Endothelial cell of umbilical vein (primary cell): ENCODE measurements around the gene PCBD2. TPM values are rescaled to one million over a fixed set of nuclear protein-coding genes. Genes with fewer than 3 reads are reported as not detected.
"Not testable (repeated sequence)": the region's sequence is repeated elsewhere in the genome, so short reads cannot be mapped to it uniquely, and the experiment has no call there.

Source experiments
- BruUV-seq: library from RNA; stranded (reverse); fragments of 400-500 nt; replicated peaks from 2 replicates; lab custom pipeline; 2021; lab: Mats Ljungman, UMichigan
- CTCF ChIA-PET: fragments of 300-600, 350-600 bp; sonication (Branson Sonifier 250); formaldehyde crosslinking; loops from one replicate; lab custom pipeline; 2021; ENCODE audit warnings: antibody characterized with exemption, inconsistent platforms; lab: Charles Lee
- POLR2A ChIA-PET: fragments of 300-600, 350-600 bp; sonication (Branson Sonifier 250); formaldehyde crosslinking; loops from one replicate; lab custom pipeline; 2021; ENCODE audit warnings: antibody characterized with exemption, inconsistent platforms; lab: Charles Lee
- DNase-seq: peaks from one replicate; pipeline ENCODE4 v3.0.0-alpha.2; 2011; ENCODE audit warnings: low read depth, low spot score
- FAIRE-seq: peaks from 2 replicates; lab custom pipeline; 2011; peaks lifted over from hg19 to GRCh38; lab: Jason Lieb, UNC
- H2AFZ ChIP-seq: 2 replicates; pipeline ENCODE4 v1.6.0; 2012; ENCODE audit warnings: low read depth, low read length, control low read depth, inconsistent platforms
- H3K27ac ChIP-seq: 2 replicates; pipeline ENCODE4 v1.5.1; 2011; ENCODE audit warnings: low read depth, mild to moderate bottlenecking, control low read depth, low read length, moderate library complexity; ENCODE audit not compliant: insufficient read depth
- H3K27me3 ChIP-seq, 2 experiments: 2 replicates each; pipeline versions ENCODE4 v1.6.0 to v1.6.1; 2011; ENCODE audit warnings: low read length in 2 of 2, mixed read lengths in 1 of 2; ENCODE audit not compliant: control insufficient read depth in 2 of 2, insufficient read depth in 2 of 2
- H3K36me3 ChIP-seq, 2 experiments: 2 replicates in 1 of 2; 3 replicates in 1 of 2; pipeline ENCODE4 v1.5.1; 2011; ENCODE audit warnings: low read length in 2 of 2, mild to moderate bottlenecking in 1 of 2, moderate library complexity in 1 of 2; ENCODE audit not compliant: control insufficient read depth in 2 of 2, insufficient read depth in 2 of 2; ENCODE audit errors: extremely low read depth in 1 of 2
- H3K4me1 ChIP-seq: 3 replicates; pipeline ENCODE4 v1.5.1; 2011; ENCODE audit warnings: mild to moderate bottlenecking, low read length; ENCODE audit not compliant: control insufficient read depth, insufficient read depth; ENCODE audit errors: extremely low read depth
- H3K4me2 ChIP-seq: 2 replicates; pipeline ENCODE4 v1.6.1; 2011; ENCODE audit warnings: low read length, control low read depth, mixed read lengths; ENCODE audit not compliant: insufficient read depth
- H3K4me3 ChIP-seq, 3 experiments: fragments of 200-600 bp in 1 of 3; sonication (generic), shearing (Covaris generic) in 1 of 3; replicated peaks in 1 of 3; 2 replicates each; pipeline ENCODE4 v1.5.1; 2011 to 2016; ENCODE audit warnings: control low read depth in 3 of 3, low read length in 3 of 3, mild to moderate bottlenecking in 2 of 3, inconsistent platforms in 1 of 3, low read depth in 1 of 3, moderate library complexity in 1 of 3; ENCODE audit not compliant: insufficient read depth in 1 of 3
- H3K79me2 ChIP-seq: 2 replicates; pipeline ENCODE4 v1.6.0; 2012; ENCODE audit warnings: low read length, inconsistent platforms; ENCODE audit not compliant: control insufficient read depth, insufficient read depth
- H3K9ac ChIP-seq: replicated peaks from 2 replicates; pipeline ENCODE3; 2011; ENCODE audit warnings: low read length, control low read depth; ENCODE audit not compliant: insufficient read depth; ENCODE audit errors: extremely low read depth
- H3K9me1 ChIP-seq: replicated peaks from 3 replicates; pipeline ENCODE4 v1.6.0; 2011; ENCODE audit warnings: mild to moderate bottlenecking, low read length; ENCODE audit not compliant: control insufficient read depth, insufficient read depth; ENCODE audit errors: extremely low read depth
- H3K9me3 ChIP-seq: replicated peaks from 2 replicates; pipeline ENCODE4 v1.5.1; 2012; ENCODE audit warnings: low read length, inconsistent platforms; ENCODE audit not compliant: control insufficient read depth, insufficient read depth
- H4K20me1 ChIP-seq: replicated peaks from 2 replicates; pipeline ENCODE3; 2011; ENCODE audit warnings: mild to moderate bottlenecking, low read length; ENCODE audit not compliant: control insufficient read depth, insufficient read depth; ENCODE audit errors: extremely low read depth
- CTCF ChIP-seq, 2 donors: IDR thresholded peaks; 1 replicate in 1 of 2; 2 replicates in 1 of 2; pipeline ENCODE4 v1.5.1; 2011; ENCODE audit warnings: low read length in 2 of 2, mild to moderate bottlenecking in 2 of 2, moderate library complexity in 2 of 2, control low read depth in 1 of 2, inconsistent platforms in 1 of 2, low read depth in 1 of 2; ENCODE audit not compliant: insufficient read depth in 1 of 2; ENCODE audit errors: extremely low read depth in 1 of 2
- EZH2 ChIP-seq: IDR thresholded peaks from 2 replicates; pipeline ENCODE4 v1.6.1; 2012; ENCODE audit warnings: borderline replicate concordance, low read depth, mild to moderate bottlenecking, moderate library complexity, low read length, inconsistent platforms; ENCODE audit not compliant: severe bottlenecking
- FOS ChIP-seq: IDR thresholded peaks from 2 replicates; pipeline ENCODE4 v1.6.1; 2011; ENCODE audit warnings: mild to moderate bottlenecking, low read length, moderate library complexity, borderline replicate concordance; ENCODE audit not compliant: insufficient read depth
- GATA2 ChIP-seq: IDR thresholded peaks from 2 replicates; pipeline ENCODE4 v1.7.0; 2011; ENCODE audit warnings: low read depth, mild to moderate bottlenecking, moderate library complexity, mixed read lengths, low read length; ENCODE audit not compliant: insufficient read length, insufficient read depth
- JUN ChIP-seq: IDR thresholded peaks from 2 replicates; pipeline ENCODE4 v1.6.1; 2011; ENCODE audit warnings: borderline replicate concordance, low read depth; ENCODE audit not compliant: insufficient read length, insufficient read depth
- MAX ChIP-seq: IDR thresholded peaks from 2 replicates; pipeline ENCODE4 v1.6.1; 2011; ENCODE audit not compliant: insufficient read depth, insufficient read length
- MYC ChIP-seq: IDR thresholded peaks from one replicate; pipeline ENCODE4 v1.6.1; 2011; ENCODE audit warnings: mild to moderate bottlenecking, low read depth, low read length
- POLR2A ChIP-seq: IDR thresholded peaks from 2 replicates; pipeline ENCODE4 v1.6.1; 2012; ENCODE audit warnings: low read depth, mild to moderate bottlenecking, control low read depth, low read length
- POLR2AphosphoS5 ChIP-seq: IDR thresholded peaks from 2 replicates; pipeline ENCODE4 v1.6.1; 2012; ENCODE audit warnings: low read depth, mild to moderate bottlenecking, control low read depth, low read length, moderate library complexity; ENCODE audit not compliant: insufficient read depth
- dilution Hi-C: fragments of 300-500 bp; cut with MboI; formaldehyde crosslinking; loops from one replicate; pipeline ENCODE4 v1.15.0; 2019; ENCODE audit warnings: low sequenced_read_pairs; ENCODE audit not compliant: extremely low pct_ligation_motif_present
- intact Hi-C: fragments of 100-400 bp; cut with micrococcal nuclease; formaldehyde crosslinking; loops from one replicate; pipeline ENCODE4 v1.10.0; 2022
- polyA plus RNA-seq, 4 experiments: library from polyadenylated mRNA; depleted of rRNA in 3 of 4; stranded (reverse) in 3 of 4; unstranded in 1 of 4; fragments of >200 nt; gene quantifications; 2 replicates each; pipeline versions ENCODE4 v1.2.1 to v1.2.3, GENCODE V29; 2011 to 2012; ENCODE audit warnings: missing spikeins in 1 of 4
- total RNA-seq: library from RNA; stranded (reverse); gene quantifications from 2 replicates; pipeline ENCODE4 v1.2.3, GENCODE V29; 2021

The PCBD2 gene
- total and polyA plus RNA-seq, 2 donors (not counting 3 experiments of a cell fraction or from before 2014, with no cell fraction given): 4.0 to 10.7 TPM

- FAIRE-seq: no peak
- intact Hi-C loops: no loop called here
- H3K4me3 ChIP-seq: no peak overlapping the region
Measured at GRCh38 chr5:134982230-134982629, 77.3 kb downstream of the PCBD2 start.

GRCh38 chr5:134989266-134989830, 84.4 kb downstream of the PCBD2 start:
- H3K4me1 ChIP-seq: no peaks in the 10 kb centered on the region
- no peaks in the 10 kb centered on the region for H3K9me3 ChIP-seq
- no peak for TF ChIP-seq POLR2AphosphoS5
- no peak for TF ChIP-seq GATA2
- TF ChIP-seq CTCF (IDR thresholded peaks at IDR 0.05; ENCODE audit: extremely low read depth in 1 of 2, insufficient read depth in 1 of 2, low read depth in 1 of 2, low read length in 2 of 2): no peak
- TF ChIP-seq EZH2: no peak
- TF ChIP-seq MYC: no peak
- no peak for TF ChIP-seq JUN
- no peak for TF ChIP-seq FOS
- TF ChIP-seq POLR2A: no peak
- no peak for TF ChIP-seq MAX
- H3K79me2 ChIP-seq: no peaks in the 10 kb centered on the region
- FAIRE-seq (no peak), DNase-seq (no peak)
- no peak overlapping the region for H3K9ac ChIP-seq
- ChIA-PET POLR2A (no interaction called here), CTCF (interaction anchor here (1.2 kb wide), 1 partner anchor 13 kb away, joined by 3 read pairs; no protein-coding TSS in a partner anchor)
- H4K20me1 ChIP-seq: no peaks in the 10 kb centered on the region
- no TSS peak for BruUV-seq
- H3K36me3 ChIP-seq: no peaks in the 10 kb centered on the region
- H3K27ac ChIP-seq: no peak overlapping the region
- H3K4me3 ChIP-seq: no peak overlapping the region
- H3K4me2 ChIP-seq: no peak overlapping the region
- H3K27me3 ChIP-seq: peaks cover 3 to 4% of the 10 kb centered on the region in 2 experiments
- no peak overlapping the region for H2AFZ ChIP-seq
- dilution Hi-C loops (no loop called here), intact Hi-C loops (no loop called here)
- H3K9me1 ChIP-seq: no peaks in the 10 kb centered on the region

More at GRCh38 chr5:134982230-134982629, 77.3 kb downstream of the PCBD2 start:
- Histone ChIP-seq H3K9me3 (no peaks in the 10 kb centered on the region), H3K4me1 (no peaks in the 10 kb centered on the region), H3K4me2 (no peak overlapping the region), H2AFZ (no peak overlapping the region), H3K36me3 (no peaks in the 10 kb centered on the region), H3K27ac (no peak overlapping the region), H4K20me1 (no peaks in the 10 kb centered on the region), H3K79me2 (no peaks in the 10 kb centered on the region), H3K9me1 (no peaks in the 10 kb centered on the region), H3K9ac (no peak overlapping the region), H3K27me3 (no peaks in the 10 kb centered on the region)
- TF ChIP-seq MYC: no peak
- dilution Hi-C loops: no loop called here
- ChIA-PET POLR2A (no interaction called here), CTCF (no interaction called here)
- DNase-seq: no peak
- no TSS peak for BruUV-seq

GRCh38 chr5:134990183-134990582, 85.3 kb downstream of the PCBD2 start:
- H3K27ac ChIP-seq, FAIRE-seq, POLR2A ChIA-PET, H3K9ac ChIP-seq, H4K20me1 ChIP-seq, DNase-seq, H3K79me2 ChIP-seq, dilution Hi-C loops, H3K36me3 ChIP-seq, H3K9me1 ChIP-seq, BruUV-seq, H3K4me1 ChIP-seq, H3K4me3 ChIP-seq, CTCF ChIA-PET, H3K27me3 ChIP-seq, intact Hi-C loops, H2AFZ ChIP-seq, H3K9me3 ChIP-seq, H3K4me2 ChIP-seq: not testable (repeated sequence)
